GM18505 (cell line): ENCODE results near the gene LNPEP.

Experiments used
- ATAC-seq: cut with Tn5 transposase; IDR thresholded peaks from one replicate; pipeline ENCODE4 v1.9.1; 2021; ENCODE audit not compliant: unreplicated experiment
- POLR2A ChIP-seq: IDR thresholded peaks from 4 replicates; pipeline ENCODE4 v1.6.1; 2011; ENCODE audit warnings: borderline replicate concordance; ENCODE audit not compliant: insufficient read depth, insufficient read length; ENCODE audit errors: extremely low read depth

The LNPEP gene

GRCh38 chr5:96990102-96990501 is 54.2 kb downstream of the LNPEP start:
- TF ChIP-seq POLR2A = no peak
- ATAC-seq = no peak

GRCh38 chr5:96991708-96992107 is 55.8 kb downstream of the LNPEP start:
- ATAC-seq = no peak
- no peak for TF ChIP-seq POLR2A

GRCh38 chr5:96993760-96994159 is 57.9 kb downstream of the LNPEP start:
- no peak for ATAC-seq
- no peak for TF ChIP-seq POLR2A

GRCh38 chr5:96994493-96994892 is 58.6 kb downstream of the LNPEP start:
- ATAC-seq = no peak

GRCh38 chr5:96995419-96995818 is 59.5 kb downstream of the LNPEP start:
- TF ChIP-seq POLR2A = no peak

More at GRCh38 chr5:96994493-96994892, 58.6 kb downstream of the LNPEP start:
- no peak for TF ChIP-seq POLR2A

GRCh38 chr5:96997265-96997859 is 61.5 kb downstream of the LNPEP start:
- TF ChIP-seq POLR2A = no peak
- peak; percentile 55 for ATAC-seq

More at GRCh38 chr5:96995419-96995818, 59.5 kb downstream of the LNPEP start:
- no peak for ATAC-seq

GRCh38 chr5:96999856-97000255 is 64.0 kb downstream of the LNPEP start:
- TF ChIP-seq POLR2A = no peak
- no peak for ATAC-seq

GRCh38 chr5:97000391-97000790 is 64.5 kb downstream of the LNPEP start:
- ATAC-seq = no peak
- TF ChIP-seq POLR2A = no peak

- TF ChIP-seq POLR2A = no peak
- no peak for ATAC-seq
Measured at GRCh38 chr5:97002983-97003382, 67.1 kb downstream of the LNPEP start.

GRCh38 chr5:97004423-97005060 is 68.7 kb downstream of the LNPEP start:
- TF ChIP-seq POLR2A = no peak
- ATAC-seq = no peak

- ATAC-seq = no peak
- TF ChIP-seq POLR2A = no peak
Measured at GRCh38 chr5:97006454-97007060, 70.7 kb downstream of the LNPEP start.

GRCh38 chr5:97009212-97009898 is 73.5 kb downstream of the LNPEP start:
- TF ChIP-seq POLR2A = no peak
- ATAC-seq = peak; percentile 75

- no peak for TF ChIP-seq POLR2A
- no peak for ATAC-seq
Measured at GRCh38 chr5:97009921-97010320, 74.0 kb downstream of the LNPEP start.
